ACHN (cell line): ENCODE measurements around the gene EVX2.

ENCODE experiments used
- DNase-seq: peaks from one replicate; pipeline ENCODE4 v3.0.0-alpha.2; 2015
- in situ Hi-C: cut with HindIII; loops from 2 replicates; pipeline ENCODE4 v1.10.0; 2017; ENCODE audit warnings: low sequenced_read_pairs, low pct_ligation_motif_present, low pct_unique_long_range_greater_than_20kb

EVX2 gene

GRCh38 chr2:176088937-176089842, 5.4 kb upstream of the EVX2 start:
- DNase-seq, result no peak
- in situ Hi-C loops, result no loop called here

DNA sequence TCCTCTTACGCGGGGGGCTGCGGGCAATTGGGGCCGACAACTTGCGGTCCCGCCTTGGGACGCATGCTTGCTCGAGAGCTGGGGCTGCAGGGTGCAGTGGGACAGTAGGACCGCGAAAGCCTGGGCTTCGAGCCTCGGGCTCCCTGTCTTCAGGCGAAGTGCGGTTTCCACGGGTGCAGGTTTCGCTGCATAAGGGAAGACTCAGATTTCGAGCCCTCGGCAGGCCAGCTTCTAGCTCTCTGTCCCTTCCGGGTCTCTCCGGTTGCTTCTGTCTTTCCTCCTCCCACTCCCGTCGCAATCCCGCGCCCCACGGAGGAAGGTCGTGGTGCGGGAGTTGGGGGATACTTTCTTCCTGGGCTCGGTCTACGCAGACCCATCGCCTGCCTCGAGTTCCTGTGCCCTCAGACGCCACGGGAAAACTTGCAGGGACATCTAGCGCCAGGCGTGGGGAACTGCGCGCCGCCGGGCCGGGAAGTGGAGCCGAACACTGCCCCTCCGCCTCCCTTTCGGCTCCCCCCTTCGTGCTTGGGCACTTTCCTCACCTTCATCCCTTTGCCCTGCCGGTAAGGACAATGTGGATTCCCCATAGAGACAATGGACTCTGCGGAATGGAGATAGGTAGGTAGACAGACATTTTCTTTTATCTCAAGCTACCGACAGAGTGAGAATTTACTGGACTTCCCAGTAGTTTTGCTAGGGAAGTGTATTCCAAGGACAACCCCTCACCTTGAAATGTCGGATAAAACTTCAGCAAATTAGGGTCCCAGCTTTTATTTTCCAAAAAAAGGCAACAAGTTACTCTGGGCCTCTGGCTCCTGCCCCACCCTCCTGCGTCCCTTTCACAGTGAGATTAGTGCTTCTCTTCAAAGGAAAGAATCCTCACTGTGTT, 4.5 kb upstream of the EVX2 start:
- peak; percentile 67 for DNase-seq
- in situ Hi-C loops, result no loop called here

GRCh38 chr2:176087330-176088047, 3.7 kb upstream of the EVX2 start:
- DNase-seq, result no peak
- in situ Hi-C loops, result no loop called here

- in situ Hi-C loops, result no loop called here
Measured at GRCh38 chr2:176085861-176086771, 2.4 kb upstream of the EVX2 start.

DNA sequence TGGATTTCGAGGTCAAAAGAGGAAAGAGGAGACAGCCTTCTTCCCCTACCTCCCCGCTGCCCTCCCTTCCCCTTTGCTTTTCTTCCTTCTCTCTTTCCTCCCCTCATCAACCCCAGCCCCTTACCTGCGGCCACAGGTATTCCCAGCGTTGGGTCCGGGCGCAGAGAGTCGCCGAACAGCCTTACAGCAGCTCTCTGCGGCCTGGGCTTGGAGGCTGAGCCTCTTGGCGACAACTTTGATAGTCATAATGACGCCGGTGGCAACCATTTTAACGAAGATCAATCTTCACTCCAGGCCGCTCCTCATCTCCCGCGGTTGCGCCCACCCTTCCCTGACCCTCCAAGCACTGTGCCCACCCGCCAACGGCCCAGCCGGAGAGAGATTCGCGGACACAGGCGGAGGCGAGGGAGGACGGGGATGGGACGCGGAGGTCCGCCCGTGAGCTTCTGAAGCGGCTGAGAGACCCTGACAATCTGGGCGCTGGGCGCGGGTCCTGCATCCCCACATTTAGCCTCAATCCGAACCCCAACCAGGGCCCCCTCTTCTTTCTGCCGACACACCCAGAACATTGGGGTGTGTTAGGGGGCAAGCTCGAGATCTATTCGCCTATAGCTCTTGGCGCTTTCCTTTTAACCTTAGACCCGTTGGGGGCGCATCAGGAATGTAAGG, 1.5 kb upstream of the EVX2 start:
- in situ Hi-C loops, result no loop called here

More at GRCh38 chr2:176085861-176086771, 2.4 kb upstream of the EVX2 start:
- DNase-seq, result peak; percentile 54

DNA sequence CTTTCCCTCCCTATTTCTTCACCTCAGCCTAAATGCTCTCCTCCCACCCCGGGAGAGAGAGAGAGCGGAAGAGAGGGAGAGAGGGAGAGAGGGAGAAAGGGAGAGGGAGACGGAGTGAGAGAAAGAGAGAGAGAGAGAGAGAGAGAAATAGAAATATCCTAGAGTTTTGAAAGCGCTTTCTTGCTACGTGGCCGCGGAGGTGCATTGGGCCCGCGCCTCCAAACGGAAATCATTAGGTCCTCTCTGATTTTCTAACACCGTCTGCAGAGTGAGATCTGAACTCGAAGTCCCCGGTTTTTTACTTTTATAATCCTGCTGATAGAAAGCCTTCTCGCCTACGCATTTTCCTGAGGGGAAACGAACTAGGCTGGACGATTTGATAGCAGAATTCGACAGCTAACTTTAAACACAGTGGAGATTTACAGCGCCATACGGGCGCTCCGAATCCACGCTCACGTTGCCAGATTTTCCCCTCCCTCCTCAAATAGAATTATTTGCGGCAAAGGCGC, 903 bp upstream of the EVX2 start:
- DNase-seq, result no peak
- in situ Hi-C loops, result no loop called here

More for the DNA sequence above, 1.5 kb upstream of the EVX2 start:
- no peak for DNase-seq

GRCh38 chr2:176082824-176083751, 674 bp downstream of the EVX2 start:
- in situ Hi-C loops, result no loop called here
- DNase-seq, result no peak

DNA sequence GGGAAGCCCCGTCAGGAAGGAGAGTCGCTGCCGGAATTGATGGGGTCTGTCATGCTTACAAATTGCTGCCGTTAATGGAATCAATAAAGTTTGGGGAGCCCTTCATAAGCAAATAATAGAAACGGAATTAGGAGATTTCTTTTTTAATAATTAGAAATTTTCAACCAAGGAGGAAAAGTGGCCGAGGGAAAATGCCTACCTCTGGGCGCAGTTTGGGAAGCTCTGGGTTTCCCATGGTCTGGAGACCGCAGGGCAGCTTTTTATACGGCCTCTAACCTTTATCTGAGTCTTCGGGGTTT, 1.3 kb downstream of the EVX2 start:
- no peak for DNase-seq
- in situ Hi-C loops, result no loop called here

DNA sequence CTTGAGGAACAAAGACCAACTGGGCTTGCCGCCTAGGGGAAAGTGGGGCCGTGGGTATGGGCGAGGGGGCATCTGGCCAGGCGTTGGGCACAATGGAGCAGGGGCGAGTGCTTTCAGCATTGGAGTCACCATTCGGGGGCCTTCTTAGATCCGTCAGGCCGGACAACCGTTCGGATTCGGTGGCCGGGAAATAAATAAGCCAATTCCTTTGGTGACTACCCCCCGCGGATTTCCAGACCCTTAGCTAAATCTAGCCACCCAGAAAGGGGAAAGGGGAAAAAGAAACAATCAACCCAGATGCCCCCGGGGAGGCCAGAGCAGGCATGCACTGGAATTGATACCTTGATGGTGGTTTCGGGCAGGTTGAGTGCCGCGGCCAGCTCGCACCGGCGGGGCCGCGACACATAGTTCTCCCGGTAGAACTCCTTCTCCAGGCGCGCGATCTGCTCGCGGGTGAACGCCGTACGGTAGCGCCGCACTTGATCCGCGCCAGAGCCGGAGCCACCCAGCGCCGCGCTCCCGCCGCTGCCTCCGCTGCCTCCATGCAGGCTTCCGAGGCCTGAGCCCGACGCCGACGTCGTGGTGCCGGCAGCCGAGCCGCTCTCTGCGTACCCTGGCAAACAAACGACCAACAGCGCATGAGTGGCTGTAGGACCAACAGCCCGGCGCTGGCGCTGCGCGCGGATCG, 1.8 kb downstream of the EVX2 start:
- DNase-seq, result no peak
- in situ Hi-C loops, result no loop called here

GRCh38 chr2:176081376-176081836, 2.4 kb downstream of the EVX2 start:
- no peak for DNase-seq
- in situ Hi-C loops, result no loop called here

GRCh38 chr2:176080540-176081375, 3.0 kb downstream of the EVX2 start:
- DNase-seq, result no peak
- in situ Hi-C loops, result no loop called here

- in situ Hi-C loops, result no loop called here
- peak; percentile 59 for DNase-seq
Measured at GRCh38 chr2:176079831-176080539, 3.8 kb downstream of the EVX2 start.

GRCh38 chr2:176079285-176079830, 4.4 kb downstream of the EVX2 start:
- in situ Hi-C loops, result no loop called here
- no peak for DNase-seq
